ENCODE data around the gene ATXN1.

Gene ATXN1

DNA sequence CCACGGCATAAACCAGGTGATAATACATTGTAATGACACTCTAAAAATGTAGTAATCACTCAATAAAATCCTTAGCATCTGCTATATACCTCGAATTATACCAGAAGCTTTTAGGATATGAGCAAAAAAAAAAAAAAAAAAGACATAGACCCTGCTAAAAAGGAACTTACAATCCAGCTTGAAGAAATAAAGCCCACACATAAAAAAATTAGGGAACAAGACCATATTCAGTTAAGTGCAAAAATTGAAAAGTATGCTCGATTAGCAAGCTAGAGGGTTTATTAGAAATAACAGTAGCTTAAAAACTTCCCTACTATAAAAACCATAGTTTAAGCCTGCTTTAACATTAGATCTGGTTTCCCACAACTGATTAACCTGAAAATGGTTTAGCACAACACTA lies 387.2 kb downstream of the ATXN1 start:
- DNase-seq: no peak

DNA sequence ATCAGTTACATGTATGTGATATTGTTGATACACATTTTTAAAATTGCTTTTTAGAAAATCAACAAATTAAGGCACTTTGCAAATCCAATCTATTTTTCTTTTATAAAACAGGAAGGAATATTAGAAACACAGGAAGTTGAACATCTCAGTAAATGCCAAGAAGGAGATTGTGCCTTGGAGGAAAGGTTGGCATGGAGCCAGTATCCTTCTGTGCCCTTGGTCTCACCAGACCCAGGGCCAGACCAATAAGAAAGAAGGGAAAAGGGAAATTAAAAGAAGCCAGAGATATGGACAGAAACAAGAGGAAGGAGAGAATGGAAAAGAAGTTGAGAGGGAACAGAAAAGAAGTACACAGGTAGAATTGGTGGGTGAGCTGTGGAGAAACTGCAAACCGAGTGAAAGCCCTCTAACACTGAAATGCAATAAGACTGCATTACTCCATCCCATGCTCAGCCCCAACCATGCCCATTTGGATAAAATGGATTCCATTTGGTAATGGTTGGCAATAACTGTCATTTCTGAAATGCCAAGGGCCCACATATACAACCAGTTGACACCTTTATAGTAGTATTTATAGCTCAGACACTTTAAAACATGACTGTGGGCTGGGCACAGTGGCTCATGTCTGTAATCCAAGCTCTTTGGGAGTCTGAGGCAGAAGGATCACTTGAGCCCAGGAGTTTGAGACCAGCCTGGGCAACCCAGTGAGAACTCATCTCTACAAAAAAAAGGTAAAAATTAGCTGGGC lies 389.1 kb downstream of the ATXN1 start:
- DNase-seq: no peak

DNA sequence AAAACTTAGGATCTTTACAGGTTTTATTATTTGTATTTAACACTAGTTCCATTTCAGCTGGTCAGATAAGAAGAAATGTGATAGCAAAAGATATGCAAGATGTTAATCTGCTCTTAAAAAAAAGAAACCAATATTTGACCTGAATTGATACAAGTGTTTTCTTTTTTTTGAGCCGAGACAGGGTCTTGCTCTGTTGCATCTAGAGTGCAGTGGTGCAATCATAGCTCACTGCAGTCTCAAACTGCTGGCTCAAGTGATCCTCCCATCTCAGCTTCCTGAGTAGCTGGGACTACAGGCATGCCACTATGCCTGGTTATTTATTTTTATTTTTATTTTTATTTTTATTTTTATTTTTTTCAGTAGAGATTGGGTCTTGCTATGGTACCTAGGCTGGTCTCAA lies 389.9 kb downstream of the ATXN1 start:
- no peak for DNase-seq

DNA sequence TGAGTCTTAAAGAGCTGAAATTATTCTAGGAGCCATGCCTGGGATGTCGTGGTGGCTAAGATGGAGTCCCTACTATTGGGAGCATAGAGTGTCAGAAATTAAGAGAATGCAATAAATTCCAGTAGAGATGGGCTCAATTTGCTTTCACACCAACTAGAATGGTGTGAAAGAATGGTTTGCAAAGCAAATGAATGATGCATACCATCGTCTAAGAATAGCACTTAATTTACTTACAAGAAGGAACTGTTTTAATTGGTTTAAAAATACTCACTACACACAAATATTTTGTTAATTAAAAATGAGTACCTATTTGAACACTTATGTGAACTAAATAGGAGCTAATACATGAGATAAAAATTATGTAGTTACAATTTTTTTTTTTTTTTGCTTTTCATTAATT lies 390.3 kb downstream of the ATXN1 start:
- DNase-seq: no peak

DNA sequence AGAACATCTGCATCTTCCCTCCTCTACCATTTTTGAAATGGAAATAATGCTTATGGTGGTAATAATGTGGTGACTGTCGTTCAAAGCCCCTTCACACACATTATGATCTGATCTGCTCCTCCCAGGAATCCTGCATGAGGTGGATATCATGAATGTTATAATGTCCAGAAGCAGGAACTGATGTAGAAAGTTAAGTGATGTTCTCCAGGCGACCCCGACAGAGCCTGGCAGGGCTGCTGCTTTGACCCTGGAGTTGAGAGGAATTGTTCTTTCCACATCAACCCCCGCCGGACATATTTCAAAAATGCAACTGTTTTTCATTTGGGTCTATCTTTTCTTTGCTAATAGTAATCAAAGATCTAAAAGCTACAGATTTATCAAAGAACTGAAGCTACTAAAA lies 391.3 kb downstream of the ATXN1 start:
- DNase-seq: no peak

DNA sequence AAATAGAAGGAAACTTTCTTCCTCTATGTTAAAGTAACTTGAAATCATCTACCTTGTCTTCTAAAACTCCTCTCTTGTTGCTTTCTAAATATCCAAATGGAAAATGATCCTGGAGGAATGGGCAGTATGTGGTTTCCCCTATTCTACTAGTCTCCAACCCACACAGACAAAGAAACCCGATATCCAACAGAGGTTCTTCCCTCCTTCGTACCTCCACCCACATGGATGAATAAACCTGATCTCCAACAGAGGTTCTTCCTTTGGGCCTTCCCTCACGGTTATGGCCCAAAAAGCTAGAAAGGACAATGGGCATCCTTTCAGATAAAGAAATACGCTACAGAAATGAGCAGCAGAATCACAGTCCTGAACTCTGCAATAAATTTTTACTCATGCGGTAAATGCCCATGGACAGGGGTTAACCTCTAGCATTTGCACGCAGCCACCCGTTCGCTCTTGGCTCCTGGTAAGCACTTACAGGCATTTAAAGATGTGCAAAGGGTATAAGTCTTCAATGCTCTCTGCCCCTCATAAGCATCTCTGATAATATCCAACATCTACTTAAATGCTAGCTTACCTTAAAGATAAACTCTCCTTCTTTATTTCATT lies 392.0 kb downstream of the ATXN1 start:
- DNase-seq: no peak

DNA sequence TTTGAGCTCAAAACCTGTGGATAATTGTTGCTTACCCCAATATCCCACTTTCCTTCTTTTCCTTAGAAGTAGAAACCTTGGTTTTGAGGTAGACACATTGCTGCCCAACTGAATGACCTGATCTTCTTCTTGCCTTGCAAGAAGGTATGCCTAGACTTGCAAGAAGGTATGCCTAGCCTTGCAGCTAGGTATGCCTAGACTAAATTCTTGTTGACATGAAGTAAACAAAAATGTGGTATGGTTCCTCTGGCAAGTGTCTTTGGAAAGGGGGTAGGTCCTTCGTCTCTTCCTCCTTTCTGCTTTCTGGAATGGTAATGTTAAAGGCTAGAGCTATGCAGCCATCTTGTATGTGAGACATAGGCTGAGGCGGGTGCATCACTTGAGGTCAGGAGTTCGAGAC lies 393.7 kb downstream of the ATXN1 start:
- no peak for DNase-seq

DNA sequence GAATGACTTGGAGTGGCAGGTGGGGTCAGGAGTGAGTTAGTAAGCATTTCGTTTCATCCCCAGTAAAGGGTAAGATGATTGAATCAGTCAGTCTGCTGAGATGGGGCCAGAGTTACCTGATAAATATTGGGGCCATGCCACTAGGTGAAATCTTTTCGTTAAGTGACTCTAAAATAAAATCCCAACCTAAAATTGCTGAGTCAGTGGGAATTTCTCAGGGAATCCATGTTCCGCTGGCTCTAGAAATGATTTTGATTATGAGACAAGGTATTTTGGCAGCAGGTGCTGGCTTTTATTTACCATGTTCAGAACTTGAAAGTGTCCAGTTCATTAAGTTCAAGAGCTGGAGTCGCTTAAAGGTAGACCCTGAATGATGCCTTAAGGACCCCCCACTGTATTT lies 397.5 kb downstream of the ATXN1 start:
- DNase-seq: no peak

DNA sequence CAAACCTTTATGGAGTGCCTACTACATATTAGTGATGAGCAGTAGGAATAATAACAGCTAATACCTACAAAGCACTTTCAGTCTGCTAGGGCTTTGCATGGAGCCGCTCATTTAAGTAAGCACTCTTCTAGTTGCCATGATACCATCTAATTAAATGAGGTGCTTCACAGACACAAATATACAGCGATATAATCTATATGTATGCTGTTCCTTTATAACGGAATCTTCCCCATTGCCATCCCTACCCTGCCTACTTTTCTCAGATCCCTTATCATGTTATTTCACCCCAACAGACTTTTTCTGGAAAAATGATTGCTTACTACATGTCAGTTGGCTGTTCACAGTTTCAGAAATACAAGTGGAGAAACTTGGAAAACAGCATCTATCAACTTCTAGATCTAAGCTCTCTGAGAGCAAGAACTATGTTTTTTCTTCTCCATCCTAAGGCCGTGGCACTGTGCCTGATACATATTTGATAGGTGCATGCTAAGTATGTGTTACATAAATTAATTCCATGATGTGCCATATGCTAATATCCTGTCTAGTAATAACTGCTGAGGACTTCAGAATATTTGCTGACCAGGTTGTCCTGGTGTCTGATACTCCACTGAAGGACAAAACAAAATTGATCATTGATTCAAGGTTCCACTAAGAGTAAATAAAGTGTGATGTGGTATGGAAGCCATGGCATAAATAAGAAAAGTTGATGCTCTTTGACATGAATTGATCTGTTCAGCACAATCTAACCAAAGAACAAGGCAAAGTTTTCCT lies 398.3 kb downstream of the ATXN1 start:
- no peak for DNase-seq

DNA sequence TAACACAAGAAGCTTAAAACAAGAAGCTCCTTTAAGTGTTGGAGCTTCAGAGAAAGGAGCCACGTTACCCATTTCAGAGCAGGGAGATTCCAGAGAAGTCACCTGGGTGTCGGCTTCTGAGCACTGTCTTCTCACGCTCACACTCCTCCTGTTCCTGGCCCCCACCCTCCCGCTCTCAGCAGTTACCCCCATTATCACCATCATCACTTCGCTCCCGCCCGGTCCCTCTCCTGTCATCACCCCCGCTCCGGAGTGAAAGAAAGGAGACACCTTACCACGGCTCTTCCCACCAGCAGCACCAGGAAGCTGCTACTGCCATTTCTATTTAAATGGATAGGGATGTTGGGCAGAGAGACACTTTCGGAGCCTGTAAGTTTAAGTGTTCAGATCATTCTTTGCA lies 399.0 kb downstream of the ATXN1 start:
- no peak for DNase-seq

DNA sequence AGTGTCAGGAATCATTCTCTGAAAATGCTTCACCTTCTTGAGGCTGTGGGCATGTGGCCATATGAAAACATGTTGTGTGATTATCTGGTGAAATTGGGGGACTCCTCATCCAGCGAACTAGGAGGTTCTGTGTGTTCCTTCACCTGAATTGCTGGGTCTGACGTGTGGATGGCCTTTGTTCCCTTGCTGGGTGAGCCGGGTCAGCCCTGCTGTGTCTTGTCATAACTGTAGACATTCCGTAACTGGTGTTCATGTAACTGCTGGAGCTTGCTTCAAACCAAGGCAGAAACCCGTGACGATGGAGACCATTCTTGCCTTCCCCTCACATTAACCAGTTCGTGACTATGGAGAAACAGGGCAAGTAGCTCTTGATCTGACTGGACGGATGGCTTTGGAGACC lies 399.4 kb downstream of the ATXN1 start:
- no peak for DNase-seq

DNA sequence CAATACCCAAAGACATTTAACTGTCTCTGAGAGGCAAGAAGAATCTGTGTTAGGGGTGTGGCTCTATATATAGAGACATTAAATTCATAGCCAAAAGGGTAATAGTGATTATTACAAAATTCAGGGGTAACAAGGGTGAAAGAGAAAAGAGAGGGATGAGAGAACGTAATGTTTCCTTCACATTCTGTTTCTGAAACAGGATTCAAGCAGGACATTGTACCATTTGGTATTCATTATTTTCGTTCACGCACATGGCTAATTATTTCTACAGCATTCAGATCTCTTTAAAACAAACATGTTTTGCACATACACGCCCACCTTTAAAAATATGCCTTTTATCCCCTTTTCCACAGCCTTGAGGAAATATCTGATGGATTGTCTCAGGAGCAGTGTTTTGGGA lies 400.1 kb downstream of the ATXN1 start:
- no peak for DNase-seq

DNA sequence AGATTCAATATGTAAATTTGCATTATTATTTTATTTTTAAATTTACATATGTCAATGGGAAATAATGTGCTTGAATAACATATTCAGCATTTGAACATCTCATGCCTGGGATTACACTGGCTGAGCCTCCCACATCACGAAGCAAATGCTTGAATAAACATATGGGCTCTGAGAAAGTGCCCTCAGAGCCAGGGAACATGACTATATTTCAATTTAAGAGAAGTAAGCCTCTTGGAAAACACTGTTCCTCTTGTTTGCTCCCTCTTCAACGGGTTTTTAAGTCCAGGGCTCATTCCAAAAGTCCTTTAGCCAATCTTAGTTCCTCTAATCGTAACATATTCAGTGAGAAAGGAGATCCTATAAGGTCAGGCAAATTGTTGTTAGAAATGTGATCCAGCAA lies 400.9 kb downstream of the ATXN1 start:
- no peak for DNase-seq

DNA sequence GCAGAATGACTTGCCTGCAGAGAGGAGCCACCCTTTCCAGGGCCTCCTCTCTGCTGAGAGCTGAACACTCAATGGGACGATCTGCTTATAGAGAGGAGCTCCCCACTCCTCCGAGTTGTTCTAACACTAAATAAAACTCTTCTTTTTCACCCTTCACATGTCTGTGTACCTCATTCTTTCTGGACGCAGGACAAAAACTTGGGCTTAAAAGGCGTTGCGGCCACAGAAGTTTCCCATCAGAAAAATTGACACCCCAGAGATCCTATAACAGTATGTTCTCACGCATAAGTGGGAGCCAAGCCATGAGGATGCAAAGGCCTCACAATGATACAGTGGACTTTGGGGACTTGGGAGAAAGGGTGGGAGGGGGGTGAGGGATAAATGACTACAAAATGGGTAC lies 401.7 kb downstream of the ATXN1 start:
- no peak for DNase-seq

DNA sequence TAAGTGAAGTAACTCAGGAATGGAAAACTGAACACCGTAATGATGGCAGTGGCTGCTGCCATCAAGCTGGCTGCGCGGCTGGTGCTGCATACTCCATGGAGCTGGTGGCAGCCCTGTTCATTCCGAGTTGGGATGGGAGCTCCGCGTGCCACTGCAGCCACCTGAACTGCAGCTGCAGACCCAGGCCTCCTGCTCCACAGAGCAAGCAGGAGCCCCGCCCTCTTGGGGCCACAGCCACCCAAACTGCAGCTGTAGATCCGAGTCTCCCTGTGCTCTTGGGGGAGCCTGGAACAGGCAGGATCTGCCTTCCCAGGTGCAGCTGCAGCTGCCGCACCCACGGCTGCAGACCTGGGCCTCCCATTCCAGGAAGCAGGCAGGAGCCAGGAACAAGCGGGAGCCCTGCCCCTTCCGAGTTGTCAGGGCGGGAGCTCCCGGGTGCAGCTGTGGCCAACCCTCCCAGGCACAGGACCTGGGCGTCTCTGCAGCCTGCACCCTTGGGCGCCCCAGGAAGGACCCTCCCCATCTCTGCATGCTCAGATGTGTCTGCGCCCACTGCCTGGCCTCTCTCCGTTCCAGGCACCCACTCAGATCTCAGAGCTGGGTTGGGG lies 402.6 kb downstream of the ATXN1 start:
- peak; percentile 26 to 57 for DNase-seq

DNA sequence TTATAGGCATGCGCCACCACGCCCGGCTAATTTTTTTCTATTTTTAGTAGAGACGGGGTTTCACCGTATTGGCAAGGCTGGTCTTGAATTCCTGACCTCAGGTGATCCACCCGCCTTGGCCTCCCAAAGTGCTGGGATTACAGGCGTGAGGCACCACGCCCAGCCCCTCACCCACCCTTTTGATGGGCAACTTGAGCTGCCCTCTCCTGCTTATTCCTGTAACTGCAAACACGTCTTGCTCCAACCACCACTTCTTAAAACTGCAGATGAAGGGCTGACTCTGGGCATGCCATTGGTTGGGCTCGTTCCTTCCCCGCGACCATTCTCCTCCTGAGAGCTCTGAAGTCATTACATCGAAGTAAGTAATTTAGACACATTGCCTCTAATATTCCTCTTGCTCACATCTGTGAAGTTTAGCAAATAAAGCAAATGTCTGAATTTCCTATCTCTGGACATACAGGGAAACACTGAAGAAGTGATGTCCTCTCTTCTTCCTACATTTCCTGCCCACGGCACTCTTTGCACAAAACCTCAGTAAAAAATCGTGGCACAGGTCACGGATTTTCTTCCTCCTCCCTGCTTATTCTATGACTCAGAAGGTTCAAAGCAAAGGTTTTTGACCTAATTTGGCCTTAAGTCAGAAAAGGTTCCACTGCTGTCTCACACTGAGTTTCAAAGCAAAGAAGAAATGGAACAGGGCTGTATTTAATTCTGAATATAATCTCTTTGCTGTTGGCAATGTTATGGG lies 405.4 kb downstream of the ATXN1 start:
- DNase-seq: no peak

DNA sequence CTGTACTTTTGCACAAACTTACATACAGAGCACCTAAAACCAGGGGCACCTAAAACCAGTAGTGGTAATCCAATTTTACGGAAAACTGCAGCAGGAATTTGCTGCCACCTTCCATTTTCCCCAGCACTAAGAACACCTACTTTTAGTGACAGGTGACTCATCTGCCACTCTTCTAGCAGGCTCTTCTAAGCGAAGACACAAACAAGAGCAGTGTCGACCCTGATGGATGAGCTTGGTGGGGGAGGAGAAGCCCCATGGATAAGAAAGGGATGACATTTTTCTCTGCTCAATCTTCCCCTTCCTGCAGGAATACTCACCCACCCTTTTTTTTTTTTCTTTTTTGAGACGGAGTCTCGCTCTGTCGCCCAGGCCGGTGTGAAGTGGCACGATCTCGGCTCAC lies 406.0 kb downstream of the ATXN1 start:
- DNase-seq: no peak

DNA sequence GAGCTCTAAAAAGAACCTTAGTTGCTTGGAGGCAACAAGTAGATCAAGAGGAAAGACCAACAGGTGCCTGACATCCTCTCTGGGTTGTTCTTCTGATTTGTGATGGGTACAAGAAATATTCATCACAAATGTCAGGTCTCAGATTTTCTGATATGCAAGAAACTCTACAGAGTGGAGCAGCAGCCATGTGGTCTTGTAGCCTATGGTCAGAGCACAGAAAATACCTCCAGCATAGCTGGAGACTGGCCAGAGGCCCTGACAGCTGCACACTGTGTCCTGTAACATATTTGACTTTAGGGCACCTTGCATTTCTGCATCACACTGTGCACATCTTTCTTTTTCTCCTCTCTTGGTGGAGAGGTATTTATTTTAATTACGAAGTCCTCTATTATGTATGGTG lies 406.6 kb downstream of the ATXN1 start:
- no peak for DNase-seq

DNA sequence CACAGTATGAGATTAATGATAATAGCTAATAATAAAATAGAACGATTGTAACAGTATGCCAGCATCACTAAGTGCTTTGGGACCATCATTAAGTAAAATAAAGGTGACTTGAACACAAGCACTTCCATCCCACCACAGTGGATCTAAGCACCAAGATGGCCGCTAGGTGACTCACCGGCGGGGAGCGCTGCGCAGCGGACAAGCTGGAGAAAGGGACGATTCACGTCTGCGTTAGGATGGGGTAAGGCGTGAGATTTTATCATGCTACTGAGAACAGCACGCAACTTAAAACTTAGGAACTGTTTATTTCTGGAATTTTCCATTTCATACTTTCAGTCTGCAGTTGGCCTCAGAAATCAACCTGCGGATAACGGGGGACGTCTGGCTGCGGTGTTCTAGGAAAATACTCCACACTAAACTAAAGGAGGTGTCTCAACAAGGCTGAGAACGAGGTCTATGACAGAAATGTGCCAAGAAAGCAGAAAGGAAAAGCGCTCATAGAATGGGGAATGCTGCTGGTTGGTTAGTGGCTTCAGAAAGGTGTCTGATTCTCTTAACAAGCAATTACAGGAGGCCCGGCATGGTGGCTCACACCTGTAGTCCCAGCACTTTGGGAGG lies 408.3 kb downstream of the ATXN1 start:
- DNase-seq: no peak

DNA sequence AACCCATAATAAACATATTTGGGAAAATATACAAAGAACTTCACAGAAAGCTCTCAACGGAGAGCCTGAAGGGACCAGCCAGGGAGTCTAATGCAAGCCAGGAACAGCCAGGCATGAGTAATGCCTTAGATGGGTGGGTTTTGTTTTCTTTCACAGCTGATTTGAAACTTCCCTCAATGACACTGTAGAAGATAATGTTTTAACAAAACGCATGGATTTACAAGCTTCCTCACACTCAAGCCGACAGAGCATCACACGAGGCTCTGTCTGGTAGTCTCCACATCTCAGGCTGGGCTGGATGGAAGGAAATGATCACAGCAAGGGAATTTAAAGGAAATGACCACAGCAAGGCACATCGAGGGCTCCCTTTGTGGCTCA lies 409.0 kb downstream of the ATXN1 start:
- DNase-seq: no peak

DNA sequence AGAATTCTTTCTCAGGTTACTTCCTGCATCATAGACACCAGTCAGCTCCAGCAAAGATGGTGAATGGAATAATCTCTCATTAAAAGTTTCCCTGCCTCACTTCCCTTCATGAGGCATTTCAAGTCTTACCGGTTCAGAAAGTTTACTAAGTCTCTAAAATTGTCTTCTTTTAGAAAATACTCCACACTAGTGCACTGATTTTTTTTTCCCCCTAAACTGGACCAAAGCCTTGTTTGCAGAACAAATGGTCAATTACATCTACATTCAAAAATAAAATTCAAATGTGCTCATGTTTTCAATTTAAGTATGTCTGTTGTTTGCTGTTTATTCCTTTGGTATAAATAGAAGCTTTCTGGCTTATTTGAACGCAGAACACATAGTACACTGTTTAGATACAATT lies 411.7 kb downstream of the ATXN1 start:
- DNase-seq: no peak

DNA sequence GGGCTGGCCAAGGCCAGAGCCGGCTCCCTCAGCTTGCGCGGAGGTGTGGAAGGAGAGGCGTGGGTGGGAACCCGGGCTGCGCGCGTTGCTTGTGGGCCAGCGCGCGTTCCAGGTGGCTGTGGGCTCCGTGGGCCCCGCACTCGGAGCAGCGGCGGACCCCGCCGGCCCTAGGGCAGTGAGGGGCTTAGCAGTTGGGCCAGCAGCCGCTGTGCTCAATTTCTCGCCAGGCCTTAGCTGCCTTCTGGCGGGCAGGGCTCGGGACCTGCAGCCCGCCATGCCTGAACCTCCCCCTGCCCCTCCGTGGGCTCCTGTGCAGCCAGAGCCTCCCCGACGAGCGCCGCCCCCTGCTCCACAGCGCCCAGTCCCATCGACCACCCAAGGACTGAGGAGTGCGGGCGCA lies 414.4 kb downstream of the ATXN1 start:
- DNase-seq: no peak

Data from SHP77 (cell line).